SK-N-SH (cell line): Measurements from ENCODE around the gene TMEM14A. TPM values are rescaled to one million over a fixed set of nuclear protein-coding genes. Genes with fewer than 3 reads are reported as not detected.

Source experiments
- CTCF ChIA-PET: fragments of 300-600, 350-600 bp; formaldehyde crosslinking; extraction: SDS; loops from one replicate; lab custom pipeline; 2021; lab: Yijun Ruan, JAX
- POLR2A ChIA-PET: fragments of 350-600 bp; sonication (Branson Sonifier 250); formaldehyde crosslinking; extraction: SDS; loops from one replicate; lab custom pipeline; 2020; ENCODE audit warnings: antibody characterized with exemption, inconsistent platforms; lab: Yijun Ruan, JAX
- DNase-seq: peaks from one replicate; pipeline ENCODE4 v3.0.0; 2012
- H2AFZ ChIP-seq: fragments of 200-600 bp; sonication (generic); 2 replicates; pipeline ENCODE4 v1.8.1; 2016; ENCODE audit warnings: antibody characterized with exemption, mild to moderate bottlenecking, low read depth
- H3F3A ChIP-seq: fragments of 200-600 bp; sonication (generic); replicated peaks from 2 replicates; pipeline ENCODE3; 2016; ENCODE audit warnings: antibody characterized with exemption, mild to moderate bottlenecking; ENCODE audit not compliant: insufficient read depth
- H3K27ac ChIP-seq, 2 experiments: fragments of 200-500 bp in 1 of 2; fragments of 200-600 bp in 1 of 2; sonication (Bioruptor generic) in 1 of 2; sonication (generic), shearing (Covaris generic) in 1 of 2; 2 replicates each; pipeline versions ENCODE4 v1.5.1 to v1.6.1; 2014 to 2016; ENCODE audit warnings: low read depth in 2 of 2, inconsistent platforms in 1 of 2, low read length in 1 of 2, mild to moderate bottlenecking in 1 of 2, mixed read lengths in 1 of 2
- H3K27me3 ChIP-seq: fragments of 200-600 bp; sonication (generic), shearing (Covaris generic); 2 replicates; pipeline ENCODE4 v1.6.1; 2016; ENCODE audit warnings: mixed run types; ENCODE audit not compliant: insufficient read depth
- H3K36me3 ChIP-seq, 2 experiments: fragments of 200-500 bp in 1 of 2; fragments of 200-600 bp in 1 of 2; sonication (Bioruptor generic) in 1 of 2; sonication (generic) in 1 of 2; replicated peaks in 1 of 2; 2 replicates each; pipeline versions ENCODE3 to v1.5.1; 2014 to 2016; ENCODE audit warnings: low read length in 1 of 2, mild to moderate bottlenecking in 1 of 2; ENCODE audit not compliant: insufficient read depth in 2 of 2, control insufficient read depth in 1 of 2
- H3K4me1 ChIP-seq, 2 experiments: fragments of 200-500 bp in 1 of 2; fragments of 200-600 bp in 1 of 2; sonication (Bioruptor generic) in 1 of 2; sonication (generic), shearing (Covaris generic) in 1 of 2; 2 replicates each; pipeline versions ENCODE4 v1.5.1 to v1.6.1; 2014 to 2016; ENCODE audit warnings: low read depth in 1 of 2, low read length in 1 of 2, mixed run types in 1 of 2; ENCODE audit not compliant: insufficient read depth in 2 of 2, control insufficient read depth in 1 of 2
- H3K4me2 ChIP-seq: fragments of 200-600 bp; sonication (generic), shearing (Covaris generic); 2 replicates; pipeline ENCODE4 v1.6.1; 2017; ENCODE audit warnings: mixed run types
- H3K4me3 ChIP-seq, 2 experiments: fragments of 200-500 bp in 1 of 2; fragments of 200-600 bp in 1 of 2; sonication (Bioruptor generic) in 1 of 2; sonication (generic), shearing (Covaris generic) in 1 of 2; 2 replicates each; pipeline versions ENCODE4 v1.5.1 to v1.8.1; 2014 to 2016; ENCODE audit warnings: low read depth in 2 of 2, inconsistent platforms in 1 of 2, low read length in 1 of 2, mild to moderate bottlenecking in 1 of 2, mixed read lengths in 1 of 2, moderate library complexity in 1 of 2
- H3K79me2 ChIP-seq: fragments of 200-600 bp; sonication (generic); 2 replicates; pipeline ENCODE4 v1.8.1; 2017; ENCODE audit warnings: mild to moderate bottlenecking; ENCODE audit not compliant: insufficient read depth
- H3K9ac ChIP-seq: fragments of 200-600 bp; sonication (generic); 2 replicates; pipeline ENCODE4 v1.6.1; 2017; ENCODE audit warnings: mixed run types
- H3K9me2 ChIP-seq: fragments of 200-600 bp; sonication (generic); 2 replicates; pipeline ENCODE4 v1.6.1; 2017; ENCODE audit warnings: mixed run types
- H3K9me3 ChIP-seq: fragments of 200-600 bp; sonication (generic); 2 replicates; pipeline ENCODE4 v1.6.1; 2017; ENCODE audit warnings: mixed run types, mild to moderate bottlenecking, moderate library complexity
- H4K20me1 ChIP-seq: fragments of 200-600 bp; sonication (generic); 2 replicates; pipeline ENCODE4 v1.6.1; 2017; ENCODE audit warnings: mild to moderate bottlenecking, mixed run types; ENCODE audit not compliant: insufficient read depth
- CHD2 ChIP-seq: fragments of 150-350 bp; IDR thresholded peaks from 2 replicates; pipeline ENCODE4 v1.6.1; 2018; ENCODE audit warnings: low read length; ENCODE audit not compliant: partially characterized antibody
- ELF1 ChIP-seq: IDR thresholded peaks from 2 replicates; pipeline ENCODE4 v1.4.0; 2012
- EP300 ChIP-seq, 2 experiments: IDR thresholded peaks; 2 replicates each; pipeline versions ENCODE4 v1.4.0 to v1.6.1; 2012; ENCODE audit warnings: borderline replicate concordance in 1 of 2, low read depth in 1 of 2, low read length in 1 of 2
- EZH2phosphoT487 ChIP-seq: fragments of 200-600 bp; sonication (generic); IDR thresholded peaks from 2 replicates; pipeline ENCODE4 v1.6.1; 2017; ENCODE audit warnings: low read depth, mixed run types, mild to moderate bottlenecking, antibody characterized with exemption, moderate library complexity, borderline replicate concordance
- FOXM1 ChIP-seq: IDR thresholded peaks from 2 replicates; pipeline ENCODE4 v1.4.0; 2012; ENCODE audit warnings: low read depth, mild to moderate bottlenecking
- GABPA ChIP-seq: IDR thresholded peaks from 2 replicates; pipeline ENCODE4 v1.4.0; 2012; ENCODE audit warnings: low read depth, mild to moderate bottlenecking
- IRF3 ChIP-seq: fragments of 150-350 bp; IDR thresholded peaks from 2 replicates; pipeline ENCODE4 v1.6.1; 2016; ENCODE audit warnings: mild to moderate bottlenecking, low read depth, low read length
- MAX ChIP-seq: IDR thresholded peaks from 2 replicates; pipeline ENCODE4 v1.4.0; 2012; ENCODE audit warnings: low read depth
- MXI1 ChIP-seq: IDR thresholded peaks from 2 replicates; pipeline ENCODE4 v1.6.1; 2012; ENCODE audit warnings: mild to moderate bottlenecking, low read depth, low read length, improper control_type of control experiment
- RAD21 ChIP-seq: IDR thresholded peaks from 2 replicates; pipeline ENCODE4 v1.6.1; 2012; ENCODE audit warnings: mild to moderate bottlenecking, low read length
- REST ChIP-seq: IDR thresholded peaks from 2 replicates; pipeline ENCODE4 v1.6.1; 2012; ENCODE audit warnings: mild to moderate bottlenecking, low read depth, low read length, moderate library complexity
- RXRA ChIP-seq: IDR thresholded peaks from 2 replicates; pipeline ENCODE4 v1.4.0; 2012; ENCODE audit warnings: low read depth, mild to moderate bottlenecking, borderline replicate concordance
- SIN3A ChIP-seq: IDR thresholded peaks from 2 replicates; pipeline ENCODE4 v1.6.1; 2012; ENCODE audit warnings: low read depth, mild to moderate bottlenecking, low read length, moderate library complexity, borderline replicate concordance
- TAF1 ChIP-seq: IDR thresholded peaks from 2 replicates; pipeline ENCODE4 v1.6.1; 2012; ENCODE audit warnings: low read depth, mild to moderate bottlenecking, low read length, moderate library complexity, borderline replicate concordance
- TEAD4 ChIP-seq: IDR thresholded peaks from 2 replicates; pipeline ENCODE4 v1.4.0; 2012; ENCODE audit warnings: mild to moderate bottlenecking, borderline replicate concordance; ENCODE audit not compliant: insufficient read depth
- USF1 ChIP-seq: IDR thresholded peaks from 2 replicates; pipeline ENCODE4 v1.4.0; 2012; ENCODE audit warnings: low read depth, borderline replicate concordance
- YY1 ChIP-seq: IDR thresholded peaks from 2 replicates; pipeline ENCODE4 v1.4.0; 2012; ENCODE audit warnings: low read depth, mild to moderate bottlenecking
- ZBTB33 ChIP-seq: IDR thresholded peaks from 2 replicates; pipeline ENCODE4 v1.4.0; 2012; ENCODE audit warnings: low read depth, borderline replicate concordance
- WGBS: methylation state at CpG from one replicate; pipeline ENCODE4 v1.1.6; 2017; ENCODE audit warnings: low lambda C conversion rate; 5-methylcytosine and 5-hydroxymethylcytosine counted together
- polyA plus RNA-seq, 3 experiments: library from polyadenylated mRNA; depleted of rRNA; stranded (reverse); fragments of >200 nt; gene quantifications; 2 replicates each; pipeline ENCODE4 v1.2.3, GENCODE V29; 2012

Gene TMEM14A
- polyA plus RNA-seq, 1 of the 3 experiments (the other 2 are of a cell fraction): 42.4 TPM

GRCh38 chr6:52636830-52637229, 34.1 kb upstream of the TMEM14A start:
- no peak overlapping the region for H3K27ac ChIP-seq
- no peak overlapping the region for H3K4me3 ChIP-seq
- ChIA-PET CTCF (interaction anchor here (0.5 to 1.3 kb wide), 2 partner anchors 11 to 15 kb away, joined by 3 to 6 read pairs; no protein-coding TSS in a partner anchor), POLR2A (no interaction called here)
- H3K9me2 ChIP-seq: no peaks in the 10 kb centered on the region
- no peaks in the 10 kb centered on the region for H3K36me3 ChIP-seq
- H3F3A ChIP-seq: peaks cover 4% of the 10 kb centered on the region
- H3K79me2 ChIP-seq: no peaks in the 10 kb centered on the region
- H3K4me2 ChIP-seq: no peak overlapping the region
- no peaks in the 10 kb centered on the region for H4K20me1 ChIP-seq
- WGBS: 95% methylated on average over 2 of the region's 2 CpGs
- H3K27me3 ChIP-seq: no peaks in the 10 kb centered on the region
- H3K9me3 ChIP-seq: no peaks in the 10 kb centered on the region
- DNase-seq: no peak
- peaks cover 0 to 23% of the 10 kb centered on the region in 2 experiments; a peak in 3 of 4 replicates for H3K4me1 ChIP-seq
- no peak overlapping the region for H3K9ac ChIP-seq
- TF ChIP-seq MXI1: no peak
- TF ChIP-seq SIN3A: no peak
- TF ChIP-seq TAF1: no peak
- no peak for TF ChIP-seq FOXM1
- no peak for TF ChIP-seq MAX
- no peak for TF ChIP-seq YY1
- TF ChIP-seq TEAD4: no peak
- no peak for TF ChIP-seq IRF3
- no peak for TF ChIP-seq ELF1
- no peak for TF ChIP-seq EZH2phosphoT487
- TF ChIP-seq REST: no peak
- TF ChIP-seq RAD21: no peak
- TF ChIP-seq, all 33 proteins: peak for 0
- H2AFZ ChIP-seq: no peak overlapping the region

GRCh38 chr6:52639493-52639892, 31.4 kb upstream of the TMEM14A start:
- H3K9me2 ChIP-seq: no peaks in the 10 kb centered on the region
- no peaks in the 10 kb centered on the region for H3K27me3 ChIP-seq
- POLR2A ChIA-PET: no interaction called here
- no peaks in the 10 kb centered on the region for H3K79me2 ChIP-seq
- no peaks in the 10 kb centered on the region for H3F3A ChIP-seq
- H4K20me1 ChIP-seq: no peaks in the 10 kb centered on the region
- H3K4me2 ChIP-seq: no peak overlapping the region
- WGBS: 84% methylated on average over 2 of the region's 2 CpGs
- H3K4me3 ChIP-seq: no peak overlapping the region
- H3K27ac ChIP-seq: no peak overlapping the region
- H2AFZ ChIP-seq: no peak overlapping the region
- H3K4me1 ChIP-seq: peaks cover 0 to 21% of the 10 kb centered on the region in 2 experiments; a peak in 3 of 4 replicates
- DNase-seq: no peak
- H3K9ac ChIP-seq: no peak overlapping the region
- no peaks in the 10 kb centered on the region for H3K36me3 ChIP-seq
- no peaks in the 10 kb centered on the region for H3K9me3 ChIP-seq
- CTCF ChIA-PET: interaction anchor here (1.6 kb wide), 1 partner anchor 13 kb away, joined by 4 read pairs; no protein-coding TSS in a partner anchor
- TF ChIP-seq RAD21 (no peak), MXI1 (no peak), GABPA (no peak), ELF1 (no peak), CHD2 (no peak), RXRA (no peak), USF1 (no peak), ZBTB33 (no peak), EP300 (IDR thresholded peaks at IDR 0.05; ENCODE audit: borderline replicate concordance in 1 of 2, low read depth in 1 of 2, low read length in 1 of 2) (no peak), IRF3 (no peak), YY1 (no peak)
